Measurements from ENCODE around the gene GHDC. TPM values are rescaled to one million over a fixed set of nuclear protein-coding genes. Genes with fewer than 3 reads are reported as not detected.
"Not testable (repeated sequence)": the region's sequence is repeated elsewhere in the genome, so short reads cannot be mapped to it uniquely, and the experiment has no call there.

Gene GHDC
- total RNA-seq, 1 donor from 2014 or later = 9.0 TPM

DNA sequence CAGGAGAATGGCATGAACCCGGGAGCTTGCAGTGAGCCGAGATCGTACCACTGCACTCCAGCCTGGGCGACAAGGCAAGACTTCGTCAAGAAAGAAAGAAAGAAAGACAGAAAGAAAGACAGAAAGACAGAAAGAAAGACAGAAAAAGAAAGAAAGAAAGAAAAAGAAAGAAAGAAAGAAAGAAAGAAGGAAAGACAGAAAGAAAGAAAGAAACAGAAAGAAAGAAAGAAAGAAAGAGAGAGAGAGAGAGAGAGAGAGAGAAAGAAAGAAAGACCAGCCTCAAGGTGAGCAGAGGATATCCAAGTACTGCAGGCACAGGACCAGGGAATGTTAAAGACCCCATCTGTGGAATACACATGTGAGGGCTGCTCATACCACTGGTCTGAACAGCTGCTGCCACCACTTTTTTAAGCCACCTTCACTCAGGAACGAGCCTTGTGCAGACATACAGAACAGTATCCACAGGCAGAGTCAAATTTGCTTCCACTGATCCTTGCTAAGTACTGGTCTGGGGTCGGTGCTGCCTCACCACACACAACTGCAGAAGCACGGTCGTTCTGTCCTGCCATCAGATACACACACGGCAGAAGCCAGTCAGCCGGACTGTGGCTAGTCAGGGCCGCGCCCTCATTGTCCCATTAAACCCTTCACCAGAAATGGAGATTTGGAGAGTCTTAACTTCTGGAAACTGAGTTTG is 47.2 kb downstream of the GHDC start:
- no peak for ATAC-seq

- not testable (repeated sequence) for ATAC-seq
These were observed 51.2 kb downstream of the GHDC start for GRCh38 chr17:42143138-42143537.

DNA sequence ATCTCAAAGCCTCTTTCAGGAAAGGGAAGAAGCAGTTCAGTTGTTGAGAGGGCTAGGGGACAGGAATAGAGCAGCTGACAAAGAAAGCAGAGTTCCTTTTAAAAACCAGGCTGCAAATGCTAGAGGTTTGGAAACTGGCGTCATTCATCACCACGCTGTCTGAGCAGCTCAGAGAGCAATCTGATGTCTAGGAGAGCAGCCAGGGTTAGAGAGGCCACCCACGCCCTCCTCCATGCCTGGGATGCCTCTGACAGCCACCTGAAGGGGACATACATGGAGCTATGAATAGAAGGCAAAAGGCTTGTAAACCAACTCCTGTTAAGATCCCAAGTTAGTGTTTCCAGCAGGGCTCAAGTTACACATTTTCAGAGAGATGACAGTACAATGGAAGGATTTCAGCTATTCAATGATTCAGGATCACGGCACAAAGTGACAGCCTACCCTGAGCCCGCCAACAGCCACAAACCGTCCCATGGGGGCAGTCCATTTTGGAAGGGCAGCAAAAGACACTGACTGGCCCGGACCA is 51.9 kb downstream of the GHDC start:
- no peak for ATAC-seq

- ATAC-seq = no peak
These were observed 52.9 kb downstream of the GHDC start for GRCh38 chr17:42141382-42141781.

DNA sequence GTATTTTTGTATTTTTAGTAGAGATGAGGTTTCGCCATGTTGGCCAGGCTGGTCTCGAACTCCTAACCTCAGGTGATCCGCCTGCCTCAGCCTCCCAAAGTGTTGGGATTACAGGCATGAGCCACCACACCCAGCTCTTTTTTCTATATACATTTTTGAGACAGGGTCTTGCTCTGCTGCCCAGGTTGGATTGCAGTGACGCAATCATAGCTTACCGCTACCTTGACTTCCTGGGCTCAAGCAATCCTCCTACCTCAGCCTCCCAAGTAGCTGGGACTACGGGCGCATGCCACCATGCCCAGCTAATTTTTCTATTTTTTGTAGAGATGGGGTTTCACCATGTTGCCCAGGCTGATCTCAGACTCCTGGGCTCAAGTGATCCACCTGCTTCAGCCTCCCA is 53.6 kb downstream of the GHDC start:
- not testable (repeated sequence) for ATAC-seq

Other genes with a start within 250 kb of the GHDC start
- 89.9 TPM for gene CNP, start 227.7 kb downstream of the GHDC start, total RNA-seq
- 75.5 TPM for gene DNAJC7, start 177.1 kb downstream of the GHDC start, total RNA-seq
- gene NKIRAS2, start 174.4 kb downstream of the GHDC start, total RNA-seq = 30.3 TPM
- 0.48 TPM for gene C17orf113, start 143.9 kb downstream of the GHDC start, total RNA-seq
- gene ZNF385C, start 96.0 kb downstream of the GHDC start, total RNA-seq = 0.44 TPM
- gene DHX58, start 81.8 kb downstream of the GHDC start, total RNA-seq = 6.3 TPM
- 20.8 TPM for gene KAT2A, start 73.1 kb downstream of the GHDC start, total RNA-seq
- not detected for gene HSPB9, start 71.7 kb downstream of the GHDC start, total RNA-seq
- 63.8 TPM for gene RAB5C, start 39.5 kb downstream of the GHDC start, total RNA-seq
- gene KCNH4, start 13.4 kb downstream of the GHDC start, total RNA-seq = not detected
- gene HCRT, start 9.0 kb downstream of the GHDC start, total RNA-seq = not detected
- gene STAT5B, start 81.9 kb upstream of the GHDC start, total RNA-seq = 18.1 TPM
- gene STAT5A, start 94.0 kb upstream of the GHDC start, total RNA-seq = 6.9 TPM
- gene STAT3, start 193.9 kb upstream of the GHDC start, total RNA-seq = 191 TPM
- gene CAVIN1, start 228.8 kb upstream of the GHDC start, total RNA-seq = 67.0 TPM

Measured in esophagus mucosa (tissue), 1 donor.